ENCODE results near the gene SMIM28. TPM values are rescaled to one million over a fixed set of nuclear protein-coding genes. Genes with fewer than 3 reads are reported as not detected.

SMIM28 gene
- total and polyA plus RNA-seq, 9 of the 15 experiments (the other 6 are each of a cell fraction or from before 2014, with no cell fraction given), result not detected

- TF ChIP-seq, protein P1, sequence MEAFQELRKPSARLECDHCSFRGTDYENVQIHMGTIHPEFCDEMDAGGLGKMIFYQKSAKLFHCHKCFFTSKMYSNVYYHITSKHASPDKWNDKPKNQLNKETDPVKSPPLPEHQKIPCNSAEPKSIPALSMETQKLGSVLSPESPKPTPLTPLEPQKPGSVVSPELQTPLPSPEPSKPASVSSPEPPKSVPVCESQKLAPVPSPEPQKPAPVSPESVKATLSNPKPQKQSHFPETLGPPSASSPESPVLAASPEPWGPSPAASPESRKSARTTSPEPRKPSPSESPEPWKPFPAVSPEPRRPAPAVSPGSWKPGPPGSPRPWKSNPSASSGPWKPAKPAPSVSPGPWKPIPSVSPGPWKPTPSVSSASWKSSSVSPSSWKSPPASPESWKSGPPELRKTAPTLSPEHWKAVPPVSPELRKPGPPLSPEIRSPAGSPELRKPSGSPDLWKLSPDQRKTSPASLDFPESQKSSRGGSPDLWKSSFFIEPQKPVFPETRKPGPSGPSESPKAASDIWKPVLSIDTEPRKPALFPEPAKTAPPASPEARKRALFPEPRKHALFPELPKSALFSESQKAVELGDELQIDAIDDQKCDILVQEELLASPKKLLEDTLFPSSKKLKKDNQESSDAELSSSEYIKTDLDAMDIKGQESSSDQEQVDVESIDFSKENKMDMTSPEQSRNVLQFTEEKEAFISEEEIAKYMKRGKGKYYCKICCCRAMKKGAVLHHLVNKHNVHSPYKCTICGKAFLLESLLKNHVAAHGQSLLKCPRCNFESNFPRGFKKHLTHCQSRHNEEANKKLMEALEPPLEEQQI (IDR thresholded peaks at IDR 0.05), result 0 out of 2 replicates have a peak, but pooled peaks have one; percentile 11
Observed at GRCh38 chr6:138396709-138397108, 19.0 kb downstream of the SMIM28 start (continued).

DNA sequence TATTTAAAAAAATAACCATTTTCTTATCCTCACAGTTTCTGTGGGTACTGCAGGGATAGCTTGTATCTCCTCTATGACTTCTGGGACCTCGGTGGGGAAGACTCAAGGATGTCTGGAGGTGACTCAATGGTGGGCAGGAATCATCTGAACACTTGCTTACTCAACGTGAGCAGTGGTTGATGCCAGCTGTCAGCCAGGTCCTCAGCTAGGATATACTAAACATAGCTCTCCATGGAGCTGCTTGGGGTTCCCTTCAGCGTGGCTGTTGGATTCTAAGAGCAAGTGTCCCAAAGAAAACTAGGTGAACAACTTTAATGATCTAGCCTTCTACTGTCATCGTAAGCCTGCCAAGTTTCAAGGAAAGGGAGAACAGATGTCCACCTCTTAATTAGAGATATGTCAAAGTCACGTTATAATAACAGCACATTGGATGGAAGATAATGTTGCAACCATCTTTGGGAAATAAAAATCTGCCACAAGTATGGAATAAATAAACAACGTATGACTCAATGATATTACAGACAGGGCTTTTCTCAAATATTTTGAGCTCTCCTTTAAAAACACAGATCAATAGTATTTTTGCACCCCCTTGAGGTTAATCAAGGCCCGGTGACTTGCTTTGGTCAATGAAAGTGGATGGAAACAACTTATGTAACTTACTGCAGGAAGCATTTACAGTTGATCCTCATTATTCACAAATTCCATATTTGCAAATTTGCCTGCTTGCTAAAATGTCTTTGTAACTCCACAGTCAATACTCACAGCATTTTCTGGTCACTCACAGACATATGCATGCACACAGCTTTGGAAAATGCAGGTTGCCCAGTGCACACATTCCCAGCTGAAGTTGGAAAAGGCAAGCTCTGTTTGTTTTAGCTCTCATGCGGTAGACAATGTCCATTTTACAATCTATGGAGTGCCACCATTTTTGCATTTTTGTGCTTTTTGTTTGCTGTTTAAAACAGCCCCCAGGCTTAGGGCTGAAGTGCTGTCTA lies 19.7 kb downstream of the SMIM28 start:
- H3K4me1 ChIP-seq (replicated peaks in 1 of 2; ENCODE audit: control insufficient read depth in 2 of 2, insufficient read depth in 2 of 2, low read length in 2 of 2), result peaks cover 2 to 15% of the 10 kb centered on the region in 2 experiments; a peak in 3 of 5 replicates
- peak overlapping the region; percentile 16 for H2AFZ ChIP-seq (ENCODE audit: low read depth, low read length)
- H3K27me3 ChIP-seq (ENCODE audit: control insufficient read depth in 2 of 2, insufficient read depth in 2 of 2, low read length in 2 of 2), result no peaks in the 10 kb centered on the region
- FAIRE-seq, result no peak
- no peaks in the 10 kb centered on the region for H3K9me1 ChIP-seq (ENCODE audit: control insufficient read depth, insufficient read depth, low read length)
- H3K79me2 ChIP-seq (ENCODE audit: control insufficient read depth, insufficient read depth, low read length), result no peaks in the 10 kb centered on the region
- no peaks in the 10 kb centered on the region for H3K9me3 ChIP-seq (replicated peaks; ENCODE audit: control insufficient read depth, insufficient read depth, low read depth, low read length)
- no peak for DNase-seq (ENCODE audit: extremely low read depth in 1 of 4, low spot score in 3 of 4)
- H4K20me1 ChIP-seq (replicated peaks; ENCODE audit: control insufficient read depth, insufficient read depth, low read length), result no peaks in the 10 kb centered on the region
- no peak overlapping the region for H3K9ac ChIP-seq (ENCODE audit: insufficient read depth in 1 of 2, low read depth in 2 of 2, low read length in 2 of 2)
- intact Hi-C loops (cut with micrococcal nuclease) (no loop called here), in situ Hi-C loops (cut with MboI) (no loop called here)
- no peak overlapping the region for H3K4me2 ChIP-seq (ENCODE audit: insufficient read depth, low read length)
- no peak overlapping the region for H3K4me3 ChIP-seq
- no peak for TF ChIP-seq NCOA2 (IDR thresholded peaks at IDR 0.05; ENCODE audit: partially characterized antibody in 2 of 2)
- peak; percentile 32; the same call in 1 of the 2 replicates for TF ChIP-seq C11orf30 (IDR thresholded peaks at IDR 0.05; ENCODE audit: low read depth)
- no peak for TF ChIP-seq NFYB (IDR thresholded peaks at IDR 0.05; ENCODE audit: extremely low read depth, insufficient read length)
- TF ChIP-seq NFE2L1 (tag; IDR thresholded peaks at IDR 0.05; ENCODE audit: borderline replicate concordance, low read depth), result 0 out of 2 replicates have a peak, but pooled peaks have one; percentile 10
- TF ChIP-seq TAF1 (IDR thresholded peaks at IDR 0.05; ENCODE audit: control insufficient read depth, extremely low read depth, insufficient read depth, low read length, severe bottlenecking), result no peak
- no peak for TF ChIP-seq HES1 (IDR thresholded peaks at IDR 0.05; ENCODE audit: low read depth)
- no peak for TF ChIP-seq ZNF830 (CRISPR knock-in tag; IDR thresholded peaks at IDR 0.05)
- TF ChIP-seq, protein P2, sequence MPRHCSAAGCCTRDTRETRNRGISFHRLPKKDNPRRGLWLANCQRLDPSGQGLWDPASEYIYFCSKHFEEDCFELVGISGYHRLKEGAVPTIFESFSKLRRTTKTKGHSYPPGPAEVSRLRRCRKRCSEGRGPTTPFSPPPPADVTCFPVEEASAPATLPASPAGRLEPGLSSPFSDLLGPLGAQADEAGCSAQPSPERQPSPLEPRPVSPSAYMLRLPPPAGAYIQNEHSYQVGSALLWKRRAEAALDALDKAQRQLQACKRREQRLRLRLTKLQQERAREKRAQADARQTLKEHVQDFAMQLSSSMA (CRISPR knock-in tag; IDR thresholded peaks at IDR 0.05), result no peak
- TF ChIP-seq GATAD2A (IDR thresholded peaks at IDR 0.05), result no peak
- TF ChIP-seq HDAC8 (tag; IDR thresholded peaks at IDR 0.05), result no peak
- TF ChIP-seq RAD21 (CRISPR knock-in tag; conservative IDR thresholded peaks at IDR 0.05 in 1 of 2, IDR thresholded peaks at IDR 0.05 in 1 of 2), result peak in 1 of 2 experiments; percentile 43; a peak in 2 of 4 replicates
- POLR2A ChIA-PET, result interaction anchor here (0.6 to 1.1 kb wide), 3 partner anchors 10 to 307 kb away, joined by 3 to 4 read pairs (median 3); no protein-coding TSS in a partner anchor
- no peak overlapping the region for H3K27ac ChIP-seq (ENCODE audit: extremely low read depth, low read depth, low read length)
- BruUV-seq (replicated peaks), result no TSS peak
- ATAC-seq, result no peak
- WGBS (ENCODE audit: insufficient coverage, low coverage, missing lambda C conversion rate), result 18% methylated on average over 8 of the region's 8 CpGs
- CTCF ChIA-PET (ENCODE audit: low intra/inter-chr PET ratio), result no interaction called here
- H3K36me3 ChIP-seq (ENCODE audit: control insufficient read depth, insufficient read depth, low read length), result no peaks in the 10 kb centered on the region
